Osteocyte (in vitro differentiated cells): ENCODE results near the gene CDH13. TPM values are rescaled to one million over a fixed set of nuclear protein-coding genes. Genes with fewer than 3 reads are reported as not detected.

Experiments
- DNase-seq: peaks from one replicate; pipeline ENCODE4 v3.0.0; 2021; ENCODE audit warnings: mixed read lengths; ENCODE audit not compliant: unreplicated experiment; ENCODE audit errors: extremely low spot score
- H3K27ac Mint-ChIP-seq: one replicate; pipeline ENCODE4 v1.8.0; 2021; ENCODE audit warnings: mild to moderate bottlenecking, mixed read lengths; ENCODE audit not compliant: unreplicated experiment
- H3K27me3 Mint-ChIP-seq: one replicate; pipeline ENCODE4 v1.8.0; 2021; ENCODE audit warnings: mixed read lengths; ENCODE audit not compliant: unreplicated experiment
- H3K36me3 Mint-ChIP-seq: one replicate; pipeline ENCODE4 v1.8.0; 2021; ENCODE audit warnings: mixed read lengths; ENCODE audit not compliant: unreplicated experiment
- H3K4me1 Mint-ChIP-seq: one replicate; pipeline ENCODE4 v1.8.0; 2021; ENCODE audit warnings: mixed read lengths; ENCODE audit not compliant: unreplicated experiment
- H3K4me3 Mint-ChIP-seq: one replicate; pipeline ENCODE4 v1.8.0; 2021; ENCODE audit warnings: mild to moderate bottlenecking, moderate library complexity, mixed read lengths; ENCODE audit not compliant: unreplicated experiment
- H3K9me3 Mint-ChIP-seq: one replicate; pipeline ENCODE4 v1.8.0; 2021; ENCODE audit warnings: mixed read lengths; ENCODE audit not compliant: unreplicated experiment
- total RNA-seq: library from RNA; stranded (reverse); gene quantifications from 2 replicates; pipeline ENCODE4 v1.2.1, GENCODE V29; 2021
- TF ChIP-seq, protein P1 (sequence below): fragments of 200-600 bp; sonication (generic); IDR thresholded peaks from 2 replicates; pipeline ENCODE4 v1.5.0; 2021; ENCODE audit warnings: antibody characterized with exemption, mild to moderate bottlenecking, moderate library complexity

The CDH13 gene
- total RNA-seq, 1 donor from 2014 or later = 27.0 TPM

GRCh38 chr16:83772806-83773205 is 1146.0 kb downstream of the CDH13 start:
- Mint-ChIP-seq H3K4me1 (no peaks in the 10 kb centered on the region), H3K27ac (no peak overlapping the region), H3K27me3 (no peaks in the 10 kb centered on the region), H3K4me3 (no peak overlapping the region), H3K9me3 (no peaks in the 10 kb centered on the region), H3K36me3 (no peaks in the 10 kb centered on the region)
- TF ChIP-seq, protein P1, sequence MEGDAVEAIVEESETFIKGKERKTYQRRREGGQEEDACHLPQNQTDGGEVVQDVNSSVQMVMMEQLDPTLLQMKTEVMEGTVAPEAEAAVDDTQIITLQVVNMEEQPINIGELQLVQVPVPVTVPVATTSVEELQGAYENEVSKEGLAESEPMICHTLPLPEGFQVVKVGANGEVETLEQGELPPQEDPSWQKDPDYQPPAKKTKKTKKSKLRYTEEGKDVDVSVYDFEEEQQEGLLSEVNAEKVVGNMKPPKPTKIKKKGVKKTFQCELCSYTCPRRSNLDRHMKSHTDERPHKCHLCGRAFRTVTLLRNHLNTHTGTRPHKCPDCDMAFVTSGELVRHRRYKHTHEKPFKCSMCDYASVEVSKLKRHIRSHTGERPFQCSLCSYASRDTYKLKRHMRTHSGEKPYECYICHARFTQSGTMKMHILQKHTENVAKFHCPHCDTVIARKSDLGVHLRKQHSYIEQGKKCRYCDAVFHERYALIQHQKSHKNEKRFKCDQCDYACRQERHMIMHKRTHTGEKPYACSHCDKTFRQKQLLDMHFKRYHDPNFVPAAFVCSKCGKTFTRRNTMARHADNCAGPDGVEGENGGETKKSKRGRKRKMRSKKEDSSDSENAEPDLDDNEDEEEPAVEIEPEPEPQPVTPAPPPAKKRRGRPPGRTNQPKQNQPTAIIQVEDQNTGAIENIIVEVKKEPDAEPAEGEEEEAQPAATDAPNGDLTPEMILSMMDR = no peak
- no peak for DNase-seq

GRCh38 chr16:83774066-83774465 is 1147.3 kb downstream of the CDH13 start:
- H3K27ac Mint-ChIP-seq = no peak overlapping the region
- no peaks in the 10 kb centered on the region for H3K9me3 Mint-ChIP-seq
- TF ChIP-seq, protein P1 = no peak
- no peak for DNase-seq
- H3K36me3 Mint-ChIP-seq = no peaks in the 10 kb centered on the region
- no peaks in the 10 kb centered on the region for H3K27me3 Mint-ChIP-seq
- no peak overlapping the region for H3K4me3 Mint-ChIP-seq
- no peaks in the 10 kb centered on the region for H3K4me1 Mint-ChIP-seq

DNA sequence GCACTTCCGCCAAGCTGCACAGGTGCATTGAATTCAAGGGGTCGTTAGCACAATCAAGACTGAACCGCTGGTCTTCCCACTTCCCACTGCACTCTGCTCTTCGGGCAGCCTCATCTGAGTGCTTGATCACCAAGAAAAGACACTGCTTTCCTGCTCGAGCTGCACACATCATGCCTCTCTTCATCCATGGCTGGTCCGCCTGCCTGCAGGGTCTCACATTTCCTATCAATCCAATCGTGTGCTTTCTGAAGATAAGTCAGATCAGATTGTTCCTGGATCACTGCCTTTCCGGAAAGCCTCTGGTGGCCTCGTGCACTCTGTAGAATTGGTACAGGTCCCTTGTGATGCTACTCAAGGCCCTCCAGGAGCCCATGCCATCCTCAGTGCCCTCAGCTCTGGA is 1150.2 kb downstream of the CDH13 start:
- Mint-ChIP-seq H3K4me3 (no peak overlapping the region), H3K9me3 (no peaks in the 10 kb centered on the region), H3K27me3 (no peaks in the 10 kb centered on the region), H3K36me3 (no peaks in the 10 kb centered on the region), H3K27ac (no peak overlapping the region), H3K4me1 (peaks cover 6% of the 10 kb centered on the region)
- DNase-seq = no peak
- TF ChIP-seq, protein P1 = no peak

DNA sequence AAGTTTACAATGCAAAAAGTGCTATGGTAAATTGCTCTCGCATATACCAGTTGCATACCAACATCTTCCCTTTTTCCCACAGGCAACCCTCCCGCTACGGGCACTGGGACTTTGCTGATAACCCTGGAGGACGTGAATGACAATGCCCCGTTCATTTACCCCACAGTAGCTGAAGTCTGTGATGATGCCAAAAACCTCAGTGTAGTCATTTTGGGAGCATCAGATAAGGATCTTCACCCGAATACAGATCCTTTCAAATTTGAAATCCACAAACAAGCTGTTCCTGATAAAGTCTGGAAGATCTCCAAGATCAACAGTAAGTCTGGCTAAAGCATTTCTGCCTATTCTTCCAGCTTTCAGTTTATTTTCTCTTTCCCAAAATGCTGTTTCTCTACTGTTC is 1153.1 kb downstream of the CDH13 start:
- DNase-seq = no peak
- Mint-ChIP-seq H3K27ac (no peak overlapping the region), H3K9me3 (no peaks in the 10 kb centered on the region), H3K36me3 (no peaks in the 10 kb centered on the region), H3K27me3 (no peaks in the 10 kb centered on the region), H3K4me1 (peaks cover 6% of the 10 kb centered on the region), H3K4me3 (no peak overlapping the region)
- TF ChIP-seq, protein P1 = no peak

DNA sequence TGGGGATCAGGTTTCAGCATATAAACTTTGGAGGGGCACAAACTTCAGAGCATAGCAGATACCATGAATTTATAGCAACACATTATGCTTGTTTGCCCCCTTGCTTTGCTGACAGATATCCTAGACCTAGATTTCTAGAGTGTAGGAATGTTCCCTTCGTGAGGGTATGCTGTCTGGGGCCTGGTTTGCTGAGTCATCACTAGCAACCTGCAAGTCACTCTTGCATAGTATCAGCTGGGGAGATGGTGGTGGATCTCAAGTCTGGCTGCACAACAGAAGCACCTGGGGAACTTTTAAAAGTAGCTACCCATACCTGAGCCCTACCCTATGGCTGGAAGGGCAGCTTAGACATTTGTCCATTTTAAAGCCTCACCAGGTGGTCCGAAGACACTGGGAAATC is 1158.7 kb downstream of the CDH13 start:
- Mint-ChIP-seq H3K4me1 (no peaks in the 10 kb centered on the region), H3K9me3 (no peaks in the 10 kb centered on the region), H3K4me3 (no peak overlapping the region), H3K27me3 (no peaks in the 10 kb centered on the region), H3K36me3 (no peaks in the 10 kb centered on the region), H3K27ac (no peak overlapping the region)
- TF ChIP-seq, protein P1 = no peak
- DNase-seq = no peak
